ENCODE data around the gene NETO2. TPM values are rescaled to one million over a fixed set of nuclear protein-coding genes. Genes with fewer than 3 reads are reported as not detected.
"Not testable (repeated sequence)": the region's sequence is repeated elsewhere in the genome, so short reads cannot be mapped to it uniquely, and the experiment has no call there.

The NETO2 gene
- total RNA-seq, 1 experiment from 2014 or later: 28.6 TPM

DNA sequence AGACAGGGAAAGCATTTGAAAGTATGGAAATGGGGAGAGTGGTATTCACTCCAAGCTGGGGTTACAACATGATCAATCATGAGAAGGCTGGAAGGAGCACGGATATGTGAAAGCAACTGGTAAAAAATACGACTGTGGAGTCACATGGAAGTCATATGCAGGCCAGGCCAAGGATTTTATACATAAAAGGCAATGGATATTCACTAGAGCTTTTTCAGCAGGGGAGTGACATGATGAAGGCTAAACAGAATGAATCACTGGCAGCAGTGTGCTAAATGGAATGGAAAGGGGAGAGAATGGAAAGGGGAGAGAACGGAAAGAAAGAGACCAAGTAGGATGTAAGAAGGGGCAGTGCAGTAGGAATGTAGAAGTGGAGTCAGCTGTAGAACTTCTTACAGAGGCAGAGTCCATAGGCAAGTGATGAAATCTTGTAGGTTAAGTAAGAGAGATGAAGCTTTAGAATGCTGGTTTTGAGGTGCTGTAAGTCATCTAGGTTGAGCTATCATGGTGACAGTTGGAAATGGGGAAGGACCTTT lies 13.0 kb upstream of the NETO2 start:
- no peak overlapping the region for H2BK12ac ChIP-seq (ENCODE audit: insufficient read length, low read depth, low read length)
- H3K27ac ChIP-seq (ENCODE audit: insufficient read length, low read depth, low read length): no peak overlapping the region
- TF ChIP-seq, protein P1, sequence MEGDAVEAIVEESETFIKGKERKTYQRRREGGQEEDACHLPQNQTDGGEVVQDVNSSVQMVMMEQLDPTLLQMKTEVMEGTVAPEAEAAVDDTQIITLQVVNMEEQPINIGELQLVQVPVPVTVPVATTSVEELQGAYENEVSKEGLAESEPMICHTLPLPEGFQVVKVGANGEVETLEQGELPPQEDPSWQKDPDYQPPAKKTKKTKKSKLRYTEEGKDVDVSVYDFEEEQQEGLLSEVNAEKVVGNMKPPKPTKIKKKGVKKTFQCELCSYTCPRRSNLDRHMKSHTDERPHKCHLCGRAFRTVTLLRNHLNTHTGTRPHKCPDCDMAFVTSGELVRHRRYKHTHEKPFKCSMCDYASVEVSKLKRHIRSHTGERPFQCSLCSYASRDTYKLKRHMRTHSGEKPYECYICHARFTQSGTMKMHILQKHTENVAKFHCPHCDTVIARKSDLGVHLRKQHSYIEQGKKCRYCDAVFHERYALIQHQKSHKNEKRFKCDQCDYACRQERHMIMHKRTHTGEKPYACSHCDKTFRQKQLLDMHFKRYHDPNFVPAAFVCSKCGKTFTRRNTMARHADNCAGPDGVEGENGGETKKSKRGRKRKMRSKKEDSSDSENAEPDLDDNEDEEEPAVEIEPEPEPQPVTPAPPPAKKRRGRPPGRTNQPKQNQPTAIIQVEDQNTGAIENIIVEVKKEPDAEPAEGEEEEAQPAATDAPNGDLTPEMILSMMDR (conservative IDR thresholded peaks at IDR 0.05): no peak
- no peak overlapping the region for H3K4ac ChIP-seq (ENCODE audit: low read depth, low read length)
- H4K8ac ChIP-seq (replicated peaks; ENCODE audit: insufficient read length, low read depth, low read length): no peak overlapping the region
- Mint-ChIP-seq H3K36me3 (ENCODE audit: insufficient read depth in 1 of 3, low read depth in 3 of 3) (peaks cover 16 to 26% (median 24%) of the 10 kb centered on the region in 3 experiments), H3K27me3 (ENCODE audit: low read depth) (no peaks in the 10 kb centered on the region), H3K4me3 (no peak overlapping the region), H3K4me1 (no peaks in the 10 kb centered on the region), H3K9me3 (peaks cover 19% of the 10 kb centered on the region in 2 experiments), H3K27ac (no peak overlapping the region)
- H3T11ph ChIP-seq (ENCODE audit: low read length): no peak overlapping the region
- no peak overlapping the region for H2BK20ac ChIP-seq (ENCODE audit: low read depth, low read length, poor library complexity, severe bottlenecking)
- H3K27me3 ChIP-seq (ENCODE audit: insufficient read depth, low read length): no peaks in the 10 kb centered on the region
- no peak overlapping the region for H3K4me2 ChIP-seq (ENCODE audit: insufficient read depth, insufficient read length, low read length)
- no peak overlapping the region for H4K5ac ChIP-seq (ENCODE audit: insufficient read length, low read depth, low read length)
- no peak overlapping the region for H2BK5ac ChIP-seq (ENCODE audit: insufficient read length, low read length)
- no peaks in the 10 kb centered on the region for H4K20me1 ChIP-seq (ENCODE audit: control insufficient read depth, insufficient read depth, insufficient read length)
- no peak overlapping the region for H3K14ac ChIP-seq (ENCODE audit: insufficient read depth, low read length)
- H3K9ac ChIP-seq (ENCODE audit: extremely low read depth, insufficient read length, low read length): no peak overlapping the region
- H3K23me2 ChIP-seq (ENCODE audit: insufficient read length, low read depth, low read length, poor library complexity, severe bottlenecking): no peaks in the 10 kb centered on the region
- H3K79me2 ChIP-seq (ENCODE audit: insufficient read depth, low read length): no peaks in the 10 kb centered on the region
- WGBS (ENCODE audit: extremely low coverage, insufficient read length, low lambda C conversion rate): no CpG with 5 or more reads among the region's 3 CpGs
- no peaks in the 10 kb centered on the region for H3K79me1 ChIP-seq (ENCODE audit: insufficient read depth, low read depth, low read length, poor library complexity, severe bottlenecking)
- H3K9me3 ChIP-seq (ENCODE audit: control insufficient read depth, low read depth, low read length): peaks cover 9% of the 10 kb centered on the region
- no peak overlapping the region for H3K56ac ChIP-seq (ENCODE audit: insufficient read length, low read depth, low read length)
- H2BK120ac ChIP-seq (ENCODE audit: low read depth, low read length, poor library complexity, severe bottlenecking): no peak overlapping the region
- no peak overlapping the region for H4K91ac ChIP-seq (ENCODE audit: insufficient read length, low read depth, low read length)
- no peaks in the 10 kb centered on the region for H3K4me1 ChIP-seq (ENCODE audit: insufficient read depth, low read length)
- no peak overlapping the region for H3K18ac ChIP-seq (ENCODE audit: insufficient read length, low read depth, low read length)
- H2AFZ ChIP-seq (ENCODE audit: low read length): no peak overlapping the region
- no peak for DNase-seq
- H2AK5ac ChIP-seq (ENCODE audit: insufficient read length, low read length): no peak overlapping the region
- no peak overlapping the region for H2BK15ac ChIP-seq (ENCODE audit: low read depth, low read length)
- H3K23ac ChIP-seq (ENCODE audit: insufficient read length, low read depth, low read length): no peak overlapping the region

GRCh38 chr16:47152501-47152900 lies 8.8 kb upstream of the NETO2 start:
- H3K79me1 ChIP-seq (ENCODE audit: insufficient read depth, low read depth, low read length, poor library complexity, severe bottlenecking); H3K4me1 ChIP-seq (ENCODE audit: insufficient read depth, low read length); H2BK5ac ChIP-seq (ENCODE audit: insufficient read length, low read length); H2BK12ac ChIP-seq (ENCODE audit: insufficient read length, low read depth, low read length); H3K23me2 ChIP-seq (ENCODE audit: insufficient read length, low read depth, low read length, poor library complexity, severe bottlenecking); H2BK120ac ChIP-seq (ENCODE audit: low read depth, low read length, poor library complexity, severe bottlenecking); DNase-seq; H4K20me1 ChIP-seq (ENCODE audit: control insufficient read depth, insufficient read depth, insufficient read length); H3K27me3 Mint-ChIP-seq (ENCODE audit: low read depth); H4K91ac ChIP-seq (ENCODE audit: insufficient read length, low read depth, low read length); H2AFZ ChIP-seq (ENCODE audit: low read length); H3T11ph ChIP-seq (ENCODE audit: low read length); H3K18ac ChIP-seq (ENCODE audit: insufficient read length, low read depth, low read length); H2BK15ac ChIP-seq (ENCODE audit: low read depth, low read length); H3K4me1 Mint-ChIP-seq; H3K23ac ChIP-seq (ENCODE audit: insufficient read length, low read depth, low read length); H3K4me3 Mint-ChIP-seq; H3K27ac Mint-ChIP-seq; H3K9me3 ChIP-seq (ENCODE audit: control insufficient read depth, low read depth, low read length); H3K9ac ChIP-seq (ENCODE audit: extremely low read depth, insufficient read length, low read length); H4K5ac ChIP-seq (ENCODE audit: insufficient read length, low read depth, low read length); H3K4ac ChIP-seq (ENCODE audit: low read depth, low read length); H2BK20ac ChIP-seq (ENCODE audit: low read depth, low read length, poor library complexity, severe bottlenecking); H3K56ac ChIP-seq (ENCODE audit: insufficient read length, low read depth, low read length); H3K27ac ChIP-seq (ENCODE audit: insufficient read length, low read depth, low read length); H3K14ac ChIP-seq (ENCODE audit: insufficient read depth, low read length); H3K4me2 ChIP-seq (ENCODE audit: insufficient read depth, insufficient read length, low read length); H3K79me2 ChIP-seq (ENCODE audit: insufficient read depth, low read length); H3K27me3 ChIP-seq (ENCODE audit: insufficient read depth, low read length); H2AK5ac ChIP-seq (ENCODE audit: insufficient read length, low read length); H4K8ac ChIP-seq (replicated peaks; ENCODE audit: insufficient read length, low read depth, low read length): not testable (repeated sequence)
- peaks cover 23 to 32% of the 10 kb centered on the region in 2 experiments for H3K9me3 Mint-ChIP-seq
- WGBS (ENCODE audit: extremely low coverage, insufficient read length, low lambda C conversion rate): no CpG with 5 or more reads among the region's 9 CpGs
- H3K36me3 Mint-ChIP-seq (ENCODE audit: insufficient read depth in 1 of 3, low read depth in 3 of 3): peaks cover 24 to 42% (median 37%) of the 10 kb centered on the region in 3 experiments

Data from H9 (cell line).